HEK293 (cell line): ENCODE results near the gene ARHGAP22.

ENCODE experiments used
- CTCF ChIA-PET: fragments of 350-600 bp; formaldehyde crosslinking; extraction: SDS; loops from one replicate; lab custom pipeline; 2021; ENCODE audit warnings: antibody characterized with exemption; lab: Yijun Ruan, JAX
- POLR2A ChIA-PET: fragments of 300-600 bp; formaldehyde crosslinking; extraction: SDS; loops from one replicate; lab custom pipeline; 2020; ENCODE audit warnings: antibody characterized with exemption, inconsistent platforms; lab: Yijun Ruan, JAX
- H3K27ac ChIP-seq: fragments of 200-500 bp; sonication (Bioruptor generic); 2 replicates; pipeline ENCODE4 v1.5.1; 2014; ENCODE audit warnings: low read depth, low read length, control low read depth, inconsistent platforms; ENCODE audit errors: extremely low read depth
- H3K36me3 ChIP-seq, 2 experiments: fragments of 200-500 bp in 1 of 2; sonication (Bioruptor generic) in 1 of 2; 1 replicate in 1 of 2; 2 replicates in 1 of 2; pipeline ENCODE4 v1.5.1; 2014 to 2017; ENCODE audit warnings: inconsistent platforms in 2 of 2, low read length in 2 of 2; ENCODE audit not compliant: control insufficient read depth in 2 of 2, insufficient read depth in 1 of 2
- H3K4me1 ChIP-seq: fragments of 200-500 bp; sonication (Bioruptor generic); 2 replicates; pipeline ENCODE4 v1.5.1; 2014; ENCODE audit warnings: mild to moderate bottlenecking, low read length, inconsistent platforms; ENCODE audit not compliant: control insufficient read depth, insufficient read depth
- H3K4me3 ChIP-seq: 2 replicates; pipeline ENCODE4 v1.5.1; 2011; ENCODE audit warnings: low read depth, mild to moderate bottlenecking, control low read depth, low read length, moderate library complexity
- H3K9me3 ChIP-seq: fragments of 200-500 bp; sonication (Bioruptor generic); 2 replicates; pipeline ENCODE4 v1.5.1; 2014; ENCODE audit warnings: low read depth, low read length, inconsistent platforms; ENCODE audit not compliant: control insufficient read depth, insufficient read depth
- FEZF1 ChIP-seq: fragments of 450-650 bp; formaldehyde crosslinking; IDR thresholded peaks from 2 replicates; pipeline ENCODE4 v1.5.1; 2016; ENCODE audit warnings: missing biosample characterization, missing genetic modification characterization
- KLF10 ChIP-seq: fragments of 450-650 bp; IDR thresholded peaks from 2 replicates; pipeline ENCODE4 v1.5.1; 2018; ENCODE audit warnings: missing biosample characterization, mild to moderate bottlenecking, missing genetic modification characterization
- MEIS1 ChIP-seq: sonication (generic); formaldehyde crosslinking; IDR thresholded peaks from 2 replicates; pipeline ENCODE4 v1.8.1; 2022; ENCODE audit warnings: missing genetic modification reagents, mild to moderate bottlenecking, borderline replicate concordance
- ZNF155 ChIP-seq: fragments of 450-650 bp; formaldehyde crosslinking; IDR thresholded peaks from 2 replicates; pipeline ENCODE4 v1.5.1; 2016; ENCODE audit warnings: missing biosample characterization, missing genetic modification characterization
- ZNF175 ChIP-seq: fragments of 450-650 bp; formaldehyde crosslinking; IDR thresholded peaks from 2 replicates; pipeline ENCODE4 v1.5.1; 2016; ENCODE audit warnings: missing biosample characterization, missing genetic modification characterization
- ZNF18 ChIP-seq: fragments of 450-650 bp; formaldehyde crosslinking; IDR thresholded peaks from 2 replicates; pipeline ENCODE4 v1.5.1; 2016; ENCODE audit warnings: missing biosample characterization, missing genetic modification characterization
- ZNF239 ChIP-seq: fragments of 450-650 bp; formaldehyde crosslinking; IDR thresholded peaks from 2 replicates; pipeline ENCODE4 v1.5.1; 2016; ENCODE audit warnings: missing biosample characterization, missing genetic modification characterization
- ZNF324 ChIP-seq: fragments of 450-650 bp; formaldehyde crosslinking; IDR thresholded peaks from 2 replicates; pipeline ENCODE4 v1.5.1; 2016; ENCODE audit warnings: missing biosample characterization, missing genetic modification characterization
- ZNF350 ChIP-seq: fragments of 450-650 bp; formaldehyde crosslinking; IDR thresholded peaks from 2 replicates; pipeline ENCODE4 v1.5.0; 2017; ENCODE audit warnings: missing biosample characterization, mild to moderate bottlenecking, missing genetic modification characterization
- ZNF423 ChIP-seq: fragments of 450-650 bp; formaldehyde crosslinking; IDR thresholded peaks from 2 replicates; pipeline ENCODE4 v1.5.1; 2016; ENCODE audit warnings: missing biosample characterization, missing genetic modification characterization
- ZNF514 ChIP-seq: fragments of 450-650 bp; formaldehyde crosslinking; IDR thresholded peaks from 2 replicates; pipeline ENCODE4 v1.5.1; 2016; ENCODE audit warnings: missing biosample characterization, missing genetic modification characterization
- ZNF623 ChIP-seq: fragments of 450-650 bp; formaldehyde crosslinking; IDR thresholded peaks from 2 replicates; pipeline ENCODE4 v1.5.1; 2016; ENCODE audit warnings: missing biosample characterization, missing genetic modification characterization
- ZNF658 ChIP-seq: fragments of 450-650 bp; formaldehyde crosslinking; IDR thresholded peaks from 2 replicates; pipeline ENCODE4; 2016; ENCODE audit warnings: missing biosample characterization, missing genetic modification characterization
- ZNF768 ChIP-seq: fragments of 450-650 bp; formaldehyde crosslinking; IDR thresholded peaks from 2 replicates; pipeline ENCODE4 v1.5.1; 2018; ENCODE audit warnings: missing biosample characterization, mild to moderate bottlenecking, missing genetic modification characterization
- ZNF785 ChIP-seq: fragments of 450-650 bp; formaldehyde crosslinking; IDR thresholded peaks from 2 replicates; pipeline ENCODE4 v1.5.1; 2016; ENCODE audit warnings: missing biosample characterization, missing genetic modification characterization
- ZNF792 ChIP-seq: fragments of 450-650 bp; formaldehyde crosslinking; IDR thresholded peaks from 2 replicates; pipeline ENCODE4 v1.5.1; 2016; ENCODE audit warnings: missing biosample characterization, missing genetic modification characterization
- ZNF837 ChIP-seq: fragments of 450-650 bp; formaldehyde crosslinking; IDR thresholded peaks from 2 replicates; pipeline ENCODE4 v1.5.1; 2016; ENCODE audit warnings: missing biosample characterization, missing genetic modification characterization
- ZSCAN23 ChIP-seq: fragments of 450-650 bp; formaldehyde crosslinking; IDR thresholded peaks from 2 replicates; pipeline ENCODE4 v1.5.1; 2016; ENCODE audit warnings: missing biosample characterization, missing genetic modification characterization
- TF ChIP-seq, protein P1 (sequence below): fragments of 450-650 bp; formaldehyde crosslinking; IDR thresholded peaks from 2 replicates; pipeline ENCODE4 v1.5.1; 2016; ENCODE audit warnings: missing biosample characterization, missing genetic modification characterization
- TF ChIP-seq, protein P2 (sequence below): fragments of 450-650 bp; formaldehyde crosslinking; IDR thresholded peaks from 2 replicates; pipeline ENCODE4 v1.5.1; 2017; ENCODE audit warnings: missing biosample characterization, missing genetic modification characterization
- TF ChIP-seq, protein P3 (sequence below): fragments of 450-650 bp; formaldehyde crosslinking; IDR thresholded peaks from 2 replicates; pipeline ENCODE4 v1.5.1; 2017; ENCODE audit warnings: missing biosample characterization, missing genetic modification characterization

ARHGAP22 gene

DNA sequence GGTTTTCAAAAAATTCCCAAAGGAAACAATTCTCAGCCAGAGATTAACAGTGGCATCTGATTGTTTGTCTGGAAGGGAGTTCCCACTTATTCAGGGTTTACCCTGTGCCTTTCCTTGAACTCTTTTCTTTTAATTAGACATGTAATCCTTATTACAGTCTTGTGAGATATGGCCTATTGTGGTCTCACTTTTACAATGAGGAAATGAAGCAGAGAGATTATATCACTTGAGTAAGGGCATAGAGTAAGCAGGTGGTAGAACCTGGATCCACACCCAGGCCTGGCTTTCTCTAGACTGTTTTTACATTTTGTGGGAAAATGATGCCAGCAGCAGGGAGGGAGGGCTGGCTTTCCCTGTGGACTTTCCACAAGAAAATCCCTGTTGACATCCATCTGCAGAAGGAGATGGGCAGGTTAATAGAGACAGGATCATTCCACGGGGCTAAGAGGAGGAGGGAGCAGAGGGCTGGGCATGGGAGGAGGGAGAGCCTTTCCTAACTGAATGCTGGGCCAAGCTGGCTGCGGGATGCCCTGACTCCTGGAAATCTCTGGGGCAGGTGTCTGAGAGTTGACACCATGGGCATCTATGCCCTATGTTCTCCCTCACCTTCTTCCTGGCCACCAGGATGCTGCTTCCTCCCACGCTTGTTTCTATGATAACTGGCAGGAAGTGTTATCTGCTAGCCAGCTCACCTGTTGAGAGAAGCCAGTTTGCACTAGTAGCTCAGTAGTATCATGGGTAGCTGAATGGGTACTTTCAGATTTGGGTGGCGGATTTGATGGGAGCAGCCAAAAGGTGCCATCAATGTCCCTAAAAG, 28.7 kb upstream of the ARHGAP22 start:
- Histone ChIP-seq H3K9me3 (no peaks in the 10 kb centered on the region), H3K36me3 (no peaks in the 10 kb centered on the region), H3K4me3 (no peak overlapping the region), H3K27ac (no peak overlapping the region), H3K4me1 (no peaks in the 10 kb centered on the region)
- TF ChIP-seq ZNF785 (tag by site-specific recombination) (no peak), ZNF350 (tag by site-specific recombination) (no peak), ZNF792 (tag by site-specific recombination) (no peak), ZNF658 (tag by site-specific recombination) (no peak), ZNF623 (tag by site-specific recombination) (no peak), FEZF1 (tag by site-specific recombination) (no peak), KLF10 (tag by site-specific recombination) (no peak), ZNF155 (tag by site-specific recombination) (no peak)
- CTCF ChIA-PET, result interaction anchor here (0.7 to 1.6 kb wide), 3 partner anchors 17 to 26 kb away, joined by 3 to 7 read pairs (median 4); no protein-coding TSS in a partner anchor
- POLR2A ChIA-PET, result no interaction called here

DNA sequence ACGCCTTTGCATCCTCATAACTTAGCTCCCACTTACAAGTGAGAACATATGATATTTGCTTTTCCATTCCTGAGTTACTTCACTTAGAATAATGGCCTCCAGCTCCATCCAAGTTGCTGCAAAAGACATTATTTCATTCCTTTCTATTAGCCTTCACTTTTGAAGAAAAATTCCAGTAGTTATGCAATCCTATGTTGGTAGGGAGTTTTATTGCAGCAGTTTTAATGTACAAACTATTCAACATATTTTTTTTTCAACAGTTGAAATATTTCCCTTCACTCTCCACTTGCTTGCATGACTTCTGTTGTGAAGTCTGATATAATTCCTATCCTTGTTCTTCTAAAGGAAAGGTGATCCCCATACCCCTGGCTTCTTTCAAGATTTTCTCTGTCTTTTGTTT, 27.3 kb upstream of the ARHGAP22 start:
- Histone ChIP-seq H3K27ac (no peak overlapping the region), H3K4me3 (no peak overlapping the region)
- no peak for TF ChIP-seq ZNF837 (tag by site-specific recombination)
- TF ChIP-seq, protein P1, sequence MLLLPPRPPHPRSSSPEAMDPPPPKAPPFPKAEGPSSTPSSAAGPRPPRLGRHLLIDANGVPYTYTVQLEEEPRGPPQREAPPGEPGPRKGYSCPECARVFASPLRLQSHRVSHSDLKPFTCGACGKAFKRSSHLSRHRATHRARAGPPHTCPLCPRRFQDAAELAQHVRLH (tag by site-specific recombination), result no peak
- TF ChIP-seq ZNF792 (tag by site-specific recombination), result no peak
- TF ChIP-seq MEIS1 (CRISPR knock-in tag), result no peak
- TF ChIP-seq, all 188 proteins: peak for 0
- Histone ChIP-seq H3K36me3 (no peaks in the 10 kb centered on the region), H3K9me3 (no peaks in the 10 kb centered on the region), H3K4me1 (no peaks in the 10 kb centered on the region)
- ChIA-PET POLR2A (no interaction called here), CTCF (interaction anchor here (0.7 kb wide), 1 partner anchor 24 kb away, joined by 4 read pairs; no protein-coding TSS in a partner anchor)

DNA sequence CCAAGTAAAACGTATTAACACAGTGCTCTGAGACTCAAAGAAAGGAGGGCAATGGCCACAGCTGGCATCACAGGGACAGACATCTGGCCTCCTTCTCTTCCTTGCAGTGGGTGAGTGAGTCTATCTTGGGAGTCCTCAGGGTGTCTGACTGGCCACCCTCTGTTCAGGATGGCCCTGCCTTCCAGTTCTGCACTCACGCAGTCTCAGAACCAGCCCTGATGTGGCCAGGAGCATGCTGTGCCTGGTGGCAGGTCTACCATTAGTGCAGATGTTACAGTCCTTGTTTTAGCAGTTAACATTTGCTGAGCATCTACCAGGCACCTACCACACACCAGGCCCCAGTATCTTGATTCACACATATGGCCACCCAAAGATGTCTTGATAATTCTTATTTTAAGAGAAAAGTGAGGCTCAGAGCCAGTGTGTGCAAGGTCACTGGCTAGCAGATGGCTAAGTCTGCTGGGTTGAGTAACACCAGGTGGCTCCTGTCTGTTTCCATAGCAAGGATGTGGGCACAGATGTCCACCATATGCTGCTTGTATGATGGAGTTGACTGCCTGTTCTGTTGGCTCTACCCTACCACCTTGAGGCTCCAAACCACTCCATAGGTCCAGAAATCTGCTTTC, 23.2 kb upstream of the ARHGAP22 start:
- Histone ChIP-seq H3K9me3 (no peaks in the 10 kb centered on the region), H3K27ac (no peak overlapping the region), H3K36me3 (no peaks in the 10 kb centered on the region), H3K4me3 (no peak overlapping the region), H3K4me1 (no peaks in the 10 kb centered on the region)
- ChIA-PET POLR2A (no interaction called here), CTCF (no interaction called here)
- TF ChIP-seq, protein P2, sequence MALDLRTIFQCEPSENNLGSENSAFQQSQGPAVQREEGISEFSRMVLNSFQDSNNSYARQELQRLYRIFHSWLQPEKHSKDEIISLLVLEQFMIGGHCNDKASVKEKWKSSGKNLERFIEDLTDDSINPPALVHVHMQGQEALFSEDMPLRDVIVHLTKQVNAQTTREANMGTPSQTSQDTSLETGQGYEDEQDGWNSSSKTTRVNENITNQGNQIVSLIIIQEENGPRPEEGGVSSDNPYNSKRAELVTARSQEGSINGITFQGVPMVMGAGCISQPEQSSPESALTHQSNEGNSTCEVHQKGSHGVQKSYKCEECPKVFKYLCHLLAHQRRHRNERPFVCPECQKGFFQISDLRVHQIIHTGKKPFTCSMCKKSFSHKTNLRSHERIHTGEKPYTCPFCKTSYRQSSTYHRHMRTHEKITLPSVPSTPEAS (tag by site-specific recombination), result no peak
- TF ChIP-seq ZSCAN23 (tag by site-specific recombination), result no peak

DNA sequence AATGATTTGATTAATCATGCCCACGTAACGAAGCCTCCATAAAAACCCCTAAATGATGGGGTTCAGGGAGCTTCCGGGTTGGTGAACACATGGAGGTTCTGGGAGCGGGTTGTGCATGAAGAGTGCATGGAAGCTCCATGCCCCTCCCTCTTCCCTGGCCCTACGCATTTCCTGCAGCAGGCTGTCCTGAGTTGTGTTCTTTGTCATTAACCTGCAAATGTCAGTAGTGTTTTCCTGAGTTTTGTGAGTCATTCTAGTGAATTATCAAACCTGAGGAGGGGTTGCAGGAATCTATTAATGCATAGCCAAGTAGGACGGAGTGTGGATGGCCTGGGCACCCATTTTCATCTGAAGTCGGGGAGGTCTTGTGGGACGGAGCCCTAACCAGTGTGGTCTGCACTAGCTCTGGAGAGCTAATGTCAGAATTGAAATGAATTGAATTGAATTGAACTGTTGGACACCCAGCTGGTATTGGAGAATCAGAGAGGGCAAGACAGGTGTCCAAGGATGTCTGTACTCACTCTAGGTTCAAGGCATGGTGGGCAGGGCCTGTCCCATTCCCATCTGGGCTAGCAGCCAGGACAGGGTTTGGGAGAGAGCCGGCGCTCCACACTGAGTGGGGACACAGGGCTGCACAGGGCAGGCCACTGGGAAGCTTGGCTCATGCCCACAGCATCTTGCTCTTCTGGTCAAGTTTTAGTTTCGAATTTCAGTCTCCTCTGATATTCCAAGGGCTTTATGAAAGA, 22.3 kb upstream of the ARHGAP22 start:
- Histone ChIP-seq H3K36me3 (no peaks in the 10 kb centered on the region), H3K9me3 (no peaks in the 10 kb centered on the region), H3K4me3 (no peak overlapping the region), H3K27ac (no peak overlapping the region), H3K4me1 (no peaks in the 10 kb centered on the region)
- ChIA-PET POLR2A (no interaction called here), CTCF (interaction anchor here (1.4 to 4.6 kb wide), 3 partner anchors 12 to 29 kb away, joined by 8 to 20 read pairs (median 10); no protein-coding TSS in a partner anchor)
- TF ChIP-seq ZNF18 (no peak), ZNF239 (tag by site-specific recombination) (no peak), ZNF423 (tag by site-specific recombination) (no peak), ZNF175 (tag by site-specific recombination) (no peak), ZNF514 (no peak), ZNF324 (tag by site-specific recombination) (no peak), ZNF768 (tag by site-specific recombination) (no peak)
- TF ChIP-seq, protein P3, sequence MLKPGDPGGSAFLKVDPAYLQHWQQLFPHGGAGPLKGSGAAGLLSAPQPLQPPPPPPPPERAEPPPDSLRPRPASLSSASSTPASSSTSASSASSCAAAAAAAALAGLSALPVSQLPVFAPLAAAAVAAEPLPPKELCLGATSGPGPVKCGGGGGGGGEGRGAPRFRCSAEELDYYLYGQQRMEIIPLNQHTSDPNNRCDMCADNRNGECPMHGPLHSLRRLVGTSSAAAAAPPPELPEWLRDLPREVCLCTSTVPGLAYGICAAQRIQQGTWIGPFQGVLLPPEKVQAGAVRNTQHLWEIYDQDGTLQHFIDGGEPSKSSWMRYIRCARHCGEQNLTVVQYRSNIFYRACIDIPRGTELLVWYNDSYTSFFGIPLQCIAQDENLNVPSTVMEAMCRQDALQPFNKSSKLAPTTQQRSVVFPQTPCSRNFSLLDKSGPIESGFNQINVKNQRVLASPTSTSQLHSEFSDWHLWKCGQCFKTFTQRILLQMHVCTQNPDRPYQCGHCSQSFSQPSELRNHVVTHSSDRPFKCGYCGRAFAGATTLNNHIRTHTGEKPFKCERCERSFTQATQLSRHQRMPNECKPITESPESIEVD (tag by site-specific recombination), result no peak
